ENCODE results near the gene THPO. TPM values are rescaled to one million over a fixed set of nuclear protein-coding genes. Genes with fewer than 3 reads are reported as not detected.
A peak's percentile ranks its signal among the peaks of the same experiment; 100 is the strongest.

Gene THPO
- total RNA-seq, 1 experiment from 2014 or later = not detected

DNA sequence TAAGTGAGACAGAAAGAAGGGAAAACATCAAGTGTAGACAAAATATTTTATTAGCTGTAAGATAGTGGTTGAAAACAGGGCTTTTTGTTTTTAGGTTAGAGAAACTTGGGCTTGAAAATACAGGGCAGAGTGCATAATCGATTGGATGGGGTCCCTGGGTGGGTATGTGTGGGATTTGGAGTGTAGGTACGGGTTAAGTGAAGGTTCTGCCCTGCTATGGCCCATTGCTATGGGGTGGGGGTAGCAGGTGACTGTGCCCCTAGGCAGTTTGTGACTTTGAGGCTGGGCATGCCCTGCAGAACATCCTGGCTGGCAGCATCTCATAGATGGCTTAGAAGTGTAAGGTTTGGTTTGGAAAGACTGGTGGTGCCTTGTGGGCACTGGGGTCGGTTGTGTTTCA is 44.3 kb downstream of the THPO start:
- no peak for DNase-seq (ENCODE audit: low read depth)

DNA sequence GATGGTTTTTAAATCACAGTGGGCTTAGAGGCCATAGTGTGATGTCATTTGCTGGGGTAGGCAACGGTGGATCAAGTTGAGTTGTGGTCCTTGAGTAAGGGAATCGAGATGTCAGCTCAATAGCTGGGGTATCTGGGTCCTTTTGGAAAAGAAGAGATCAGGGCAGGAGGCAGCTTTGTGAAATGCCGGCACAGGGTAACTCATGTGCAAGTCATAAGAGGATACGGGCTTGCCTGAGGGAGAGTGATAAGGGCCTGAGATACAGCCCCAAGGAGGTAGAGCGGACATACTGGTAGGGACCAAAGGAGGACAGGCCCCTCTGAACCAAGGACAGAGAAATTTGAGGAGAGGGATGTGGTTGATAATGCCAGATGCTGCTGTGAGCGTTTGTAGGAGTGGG is 44.8 kb downstream of the THPO start:
- DNase-seq (ENCODE audit: low read depth) = no peak

DNA sequence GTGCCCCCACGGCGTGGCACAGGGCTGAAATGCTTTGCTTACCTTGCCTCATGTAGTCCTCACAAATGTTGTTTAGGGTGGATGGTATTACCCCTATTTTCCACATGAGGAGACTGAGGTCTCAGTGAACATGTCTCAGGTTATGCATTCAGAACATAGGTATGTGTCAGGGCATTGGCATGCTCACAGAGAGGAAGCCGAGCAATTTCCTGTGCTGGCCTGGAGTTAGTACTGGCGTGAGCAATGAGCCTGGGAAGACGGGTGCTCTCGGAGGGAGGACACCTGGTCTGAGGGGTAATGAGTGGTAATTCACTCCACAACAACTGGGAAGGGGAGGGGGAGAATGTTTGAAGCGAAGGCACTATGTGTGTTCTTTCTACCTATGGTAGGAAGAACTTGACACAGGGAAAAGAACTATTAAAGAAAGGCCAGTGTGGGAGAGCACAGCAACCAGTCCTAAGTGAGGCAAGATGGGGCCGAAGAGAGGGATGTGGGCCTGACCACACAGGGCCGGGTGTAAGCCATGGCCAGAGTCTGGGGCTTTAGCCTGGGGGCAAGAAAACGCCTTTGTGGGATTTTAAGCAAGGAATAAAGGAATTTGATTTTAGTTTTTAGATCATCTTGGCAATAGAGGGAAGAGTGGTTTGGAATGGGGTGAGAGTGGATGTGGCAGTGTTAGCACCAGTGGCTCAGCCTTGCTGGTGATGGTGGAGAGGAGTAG is 45.5 kb downstream of the THPO start:
- peak; percentile 93 for DNase-seq (ENCODE audit: low read depth)

DNA sequence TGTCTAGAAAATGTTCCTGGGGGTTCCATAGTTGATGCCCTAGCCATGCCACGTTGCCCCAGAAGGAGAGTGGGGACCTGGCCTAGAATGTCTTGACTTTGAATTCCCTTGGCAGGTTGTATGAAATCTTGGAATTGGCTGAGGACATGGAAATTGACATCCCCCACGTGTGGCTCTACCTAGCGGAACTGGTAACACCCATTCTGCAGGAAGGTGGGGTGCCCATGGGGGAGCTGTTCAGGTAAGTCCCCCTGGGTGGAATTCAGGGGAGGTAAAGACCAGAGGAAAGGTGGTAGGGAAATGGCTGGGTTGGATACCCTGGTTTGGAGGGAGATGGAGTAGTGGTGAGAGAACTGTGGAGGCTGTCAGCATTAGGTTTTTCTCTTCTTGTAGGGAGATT is 49.5 kb downstream of the THPO start:
- DNase-seq (ENCODE audit: low read depth) = no peak

DNA sequence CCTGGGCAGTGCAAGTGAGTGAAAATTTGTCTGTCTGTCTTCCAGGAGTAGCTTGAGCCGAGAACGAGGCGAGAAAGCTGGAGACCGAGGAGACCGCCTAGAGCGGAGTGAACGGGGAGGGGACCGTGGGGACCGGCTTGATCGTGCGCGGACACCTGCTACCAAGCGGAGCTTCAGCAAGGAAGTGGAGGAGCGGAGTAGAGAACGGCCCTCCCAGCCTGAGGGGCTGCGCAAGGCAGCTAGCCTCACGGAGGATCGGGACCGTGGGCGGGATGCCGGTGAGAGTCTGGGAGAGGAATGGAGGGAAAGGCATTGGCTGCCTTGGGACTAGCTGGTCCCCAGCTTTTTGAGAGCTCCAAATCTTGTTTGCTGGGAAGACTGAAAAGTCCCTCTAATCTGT is 50.8 kb downstream of the THPO start:
- DNase-seq (ENCODE audit: low read depth) = no peak

DNA sequence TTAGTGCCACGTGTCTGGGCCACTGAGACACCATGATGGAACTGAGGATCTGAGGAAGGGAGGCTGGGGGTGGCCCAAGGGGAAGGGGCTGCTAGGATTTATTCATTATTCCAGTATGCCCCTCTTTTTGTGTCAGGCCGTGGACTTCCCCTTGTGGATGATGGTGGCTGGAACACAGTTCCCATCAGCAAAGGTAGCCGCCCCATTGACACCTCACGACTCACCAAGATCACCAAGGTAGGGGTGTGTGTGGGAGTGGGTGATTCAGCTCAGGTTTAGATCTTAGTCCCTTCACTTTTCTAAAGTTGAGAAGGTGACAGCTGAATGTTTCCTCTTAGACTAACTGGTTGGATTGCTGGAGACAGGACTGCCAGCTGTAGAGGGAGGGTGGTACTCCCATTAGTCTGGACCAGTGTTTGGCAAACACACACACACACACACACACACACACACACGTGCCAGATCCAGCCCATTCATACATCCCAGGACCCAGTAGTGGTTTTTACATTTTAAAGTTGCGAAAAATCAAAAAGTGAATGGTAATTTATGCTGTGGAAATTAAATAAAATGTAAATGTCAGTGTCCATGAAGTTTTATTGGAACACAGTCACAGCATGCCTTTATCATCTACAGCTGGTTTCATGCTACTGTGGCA is 52.2 kb downstream of the THPO start:
- DNase-seq (ENCODE audit: low read depth) = no peak

DNA sequence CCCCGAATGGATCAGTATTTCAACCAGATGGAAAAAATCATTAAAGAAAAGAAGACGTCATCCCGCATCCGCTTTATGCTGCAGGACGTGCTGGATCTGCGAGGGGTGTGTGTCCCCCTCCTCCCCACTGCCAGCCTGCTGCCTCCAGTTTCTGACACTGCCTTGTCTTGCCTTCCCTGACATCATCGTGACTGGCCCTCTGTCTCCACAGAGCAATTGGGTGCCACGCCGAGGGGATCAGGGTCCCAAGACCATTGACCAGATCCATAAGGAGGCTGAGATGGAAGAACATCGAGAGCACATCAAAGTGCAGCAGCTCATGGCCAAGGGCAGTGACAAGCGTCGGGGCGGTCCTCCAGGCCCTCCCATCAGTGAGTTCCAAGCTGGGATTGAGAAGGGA is 52.7 kb downstream of the THPO start:
- DNase-seq (ENCODE audit: low read depth) = no peak

DNA sequence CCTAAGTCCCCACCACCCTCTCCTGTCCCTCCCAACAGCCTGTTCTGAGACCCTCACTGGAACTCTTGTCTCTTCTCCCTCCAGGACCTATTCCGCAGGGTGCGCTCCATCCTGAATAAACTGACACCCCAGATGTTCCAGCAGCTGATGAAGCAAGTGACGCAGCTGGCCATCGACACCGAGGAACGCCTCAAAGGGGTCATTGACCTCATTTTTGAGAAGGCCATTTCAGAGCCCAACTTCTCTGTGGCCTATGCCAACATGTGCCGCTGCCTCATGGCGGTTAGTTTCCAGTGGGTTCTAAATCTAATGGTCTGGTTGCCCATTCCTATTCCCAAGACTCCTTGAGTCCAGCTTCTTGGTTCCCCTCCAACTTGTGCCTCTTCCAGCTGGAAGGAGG is 54.3 kb downstream of the THPO start:
- no peak for DNase-seq (ENCODE audit: low read depth)

DNA sequence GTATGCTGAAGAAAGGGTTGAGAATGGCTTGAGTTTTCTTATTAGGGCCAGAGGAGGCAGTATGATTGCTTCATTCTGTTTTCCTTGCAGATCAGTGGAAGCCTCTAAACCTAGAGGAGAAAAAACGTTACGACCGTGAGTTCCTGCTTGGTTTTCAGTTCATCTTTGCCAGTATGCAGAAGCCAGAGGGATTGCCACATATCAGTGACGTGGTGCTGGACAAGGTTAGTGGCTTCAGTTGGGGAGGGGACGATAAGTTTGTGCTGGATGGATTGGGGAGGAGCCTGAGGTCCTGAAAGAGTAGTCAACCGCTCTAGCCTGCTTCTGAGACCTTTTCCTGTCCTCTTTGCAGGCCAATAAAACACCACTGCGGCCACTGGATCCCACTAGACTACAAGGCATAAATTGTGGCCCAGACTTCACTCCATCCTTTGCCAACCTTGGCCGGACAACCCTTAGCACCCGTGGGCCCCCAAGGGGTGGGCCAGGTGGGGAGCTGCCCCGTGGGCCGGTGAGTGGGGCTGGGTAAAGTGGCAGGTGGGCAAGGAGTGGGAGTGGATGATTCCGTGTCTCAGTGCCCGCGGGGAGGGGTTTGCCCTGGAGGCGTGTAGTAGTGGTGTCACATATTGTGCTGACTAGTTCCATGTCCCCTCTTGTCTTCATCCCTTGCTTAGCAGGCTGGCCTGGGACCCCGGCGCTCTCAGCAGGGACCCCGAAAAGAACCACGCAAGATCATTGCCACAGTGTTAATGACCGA is 55.1 kb downstream of the THPO start:
- DNase-seq (ENCODE audit: low read depth) = no peak

Other genes starting within 250 kb of the THPO start
- gene EIF2B5, start 242.8 kb downstream of the THPO start, total RNA-seq (2014; rRNA removed; shearing (Covaris generic)) = 53.5 and 57.9 TPM in 2 replicates
- 28.1 and 28.3 TPM in 2 replicates for gene DVL3, start 222.8 kb downstream of the THPO start, total RNA-seq (2014; rRNA removed; shearing (Covaris generic))
- gene AP2M1, start 203.4 kb downstream of the THPO start, total RNA-seq (2014; rRNA removed; shearing (Covaris generic)) = 397 and 510 TPM in 2 replicates
- 26.9 and 28.1 TPM in 2 replicates for gene ABCF3, start 192.0 kb downstream of the THPO start, total RNA-seq (2014; rRNA removed; shearing (Covaris generic))
- gene VWA5B2, start 148.6 kb downstream of the THPO start, total RNA-seq (2014; rRNA removed; shearing (Covaris generic)) = not detected in 2 replicates
- gene ALG3, start 129.2 kb downstream of the THPO start, total RNA-seq (2014; rRNA removed; shearing (Covaris generic)) = 50.8 and 60.0 TPM in 2 replicates
- 15.7 and 21.5 TPM in 2 replicates for gene EEF1AKMT4, start 128.5 kb downstream of the THPO start, total RNA-seq (2014; rRNA removed; shearing (Covaris generic))
- 0.11 and 0.95 TPM in 2 replicates for gene CAMK2N2, start 116.7 kb downstream of the THPO start, total RNA-seq (2014; rRNA removed; shearing (Covaris generic))
- gene ECE2, start 102.2 kb downstream of the THPO start, total RNA-seq (2014; rRNA removed; shearing (Covaris generic)) = not detected in 2 replicates
- 984 and 1,516 TPM in 2 replicates for gene PSMD2, start 79.0 kb downstream of the THPO start, total RNA-seq (2014; rRNA removed; shearing (Covaris generic))
- gene EIF4G1, start 63.6 kb downstream of the THPO start, total RNA-seq (2014; rRNA removed; shearing (Covaris generic)) = 320 and 355 TPM in 2 replicates
- 23.7 and 28.0 TPM in 2 replicates for gene FAM131A, start 40.6 kb downstream of the THPO start, total RNA-seq (2014; rRNA removed; shearing (Covaris generic))
- 3.5 and 4.7 TPM in 2 replicates for gene CLCN2, start 16.6 kb downstream of the THPO start, total RNA-seq (2014; rRNA removed; shearing (Covaris generic))
- gene POLR2H, start 16.5 kb downstream of the THPO start, total RNA-seq (2014; rRNA removed; shearing (Covaris generic)) = 265 and 371 TPM in 2 replicates
- 0.11 and 1.6 TPM in 2 replicates for gene CHRD, start 1.8 kb upstream of the THPO start, total RNA-seq (2014; rRNA removed; shearing (Covaris generic))
- gene EPHB3, start 183.6 kb upstream of the THPO start, total RNA-seq (2014; rRNA removed; shearing (Covaris generic)) = 1.4 and 1.8 TPM in 2 replicates